Astrocyte (in vitro differentiated cells and primary cell): Measurements from ENCODE around the gene IL32. TPM values are rescaled to one million over a fixed set of nuclear protein-coding genes. Genes with fewer than 3 reads are reported as not detected.
A peak's percentile ranks its signal among the peaks of the same experiment; 100 is the strongest.

Source experiments
- DNase-seq: peaks from one replicate; pipeline ENCODE4 v3.0.0-alpha.2; 2010; ENCODE audit warnings: low read depth
- FAIRE-seq: peaks from 2 replicates; lab custom pipeline; 2011; peaks lifted over from hg19 to GRCh38; lab: Jason Lieb, UNC
- H2AFZ ChIP-seq: 2 replicates; pipeline ENCODE4 v1.6.0; 2012; ENCODE audit warnings: low read depth, low read length, inconsistent platforms
- H3K27ac ChIP-seq: 2 replicates; pipeline ENCODE4 v1.5.1; 2011; ENCODE audit warnings: low read depth, low read length, inconsistent platforms
- H3K27me3 ChIP-seq: 2 replicates; pipeline ENCODE4 v1.6.0; 2011; ENCODE audit warnings: low read length, inconsistent platforms; ENCODE audit not compliant: insufficient read depth
- H3K36me3 ChIP-seq: 2 replicates; pipeline ENCODE4 v1.5.1; 2011; ENCODE audit warnings: low read length, inconsistent platforms; ENCODE audit not compliant: insufficient read depth
- H3K4me1 ChIP-seq: 2 replicates; pipeline ENCODE4 v1.5.1; 2011; ENCODE audit warnings: low read length, inconsistent platforms; ENCODE audit not compliant: insufficient read depth
- H3K4me2 ChIP-seq: 2 replicates; pipeline ENCODE4 v1.6.0; 2012; ENCODE audit warnings: low read length, inconsistent platforms
- H3K4me3 ChIP-seq: 2 replicates; pipeline ENCODE4 v1.5.1; 2011; ENCODE audit warnings: low read depth, mild to moderate bottlenecking, low read length, inconsistent platforms; ENCODE audit not compliant: insufficient read depth
- H3K79me2 ChIP-seq: 2 replicates; pipeline ENCODE4 v1.6.0; 2012; ENCODE audit warnings: mild to moderate bottlenecking, low read length, inconsistent platforms; ENCODE audit not compliant: insufficient read depth
- H3K9ac ChIP-seq: 2 replicates; pipeline ENCODE4 v1.6.0; 2012; ENCODE audit warnings: mild to moderate bottlenecking, low read length, inconsistent platforms
- H3K9me3 ChIP-seq: 2 replicates; pipeline ENCODE4 v1.5.1; 2012; ENCODE audit warnings: low read depth, mild to moderate bottlenecking, low read length, inconsistent platforms; ENCODE audit not compliant: insufficient read depth
- H4K20me1 ChIP-seq: 2 replicates; pipeline ENCODE4 v1.6.0; 2012; ENCODE audit warnings: low read length, inconsistent platforms; ENCODE audit not compliant: insufficient read depth
- H3K27ac Mint-ChIP-seq: one replicate; pipeline ENCODE4 v1.8.0; 2021; ENCODE audit warnings: mild to moderate bottlenecking, mixed read lengths; ENCODE audit not compliant: unreplicated experiment
- H3K27me3 Mint-ChIP-seq: one replicate; pipeline ENCODE4 v1.8.0; 2021; ENCODE audit warnings: low read depth, mixed read lengths; ENCODE audit not compliant: unreplicated experiment
- H3K36me3 Mint-ChIP-seq: one replicate; pipeline ENCODE4 v1.8.0; 2021; ENCODE audit warnings: low read depth, mixed read lengths; ENCODE audit not compliant: unreplicated experiment
- H3K4me1 Mint-ChIP-seq: one replicate; pipeline ENCODE4 v1.8.0; 2021; ENCODE audit warnings: low read depth, mixed read lengths; ENCODE audit not compliant: unreplicated experiment
- H3K4me3 Mint-ChIP-seq: one replicate; pipeline ENCODE4 v1.8.0; 2021; ENCODE audit warnings: mild to moderate bottlenecking, moderate library complexity, mixed read lengths; ENCODE audit not compliant: unreplicated experiment
- H3K9me3 Mint-ChIP-seq: one replicate; pipeline ENCODE4 v1.8.0; 2021; ENCODE audit warnings: mild to moderate bottlenecking, mixed read lengths; ENCODE audit not compliant: unreplicated experiment
- EZH2 ChIP-seq: IDR thresholded peaks from 2 replicates; pipeline ENCODE4 v1.6.1; 2012; ENCODE audit warnings: mild to moderate bottlenecking, low read length, inconsistent platforms; ENCODE audit not compliant: insufficient read depth
- total RNA-seq: library from RNA; stranded (reverse); gene quantifications from 2 replicates; pipeline ENCODE4 v1.2.1, GENCODE V29; 2021
- TF ChIP-seq, protein P1 (sequence below): IDR thresholded peaks from 2 replicates; pipeline ENCODE4 v1.5.1; 2011; ENCODE audit warnings: low read depth, mild to moderate bottlenecking, inconsistent platforms, low read length, moderate library complexity; ENCODE audit not compliant: insufficient read depth

Gene IL32
- total RNA-seq, 1 donor from 2014 or later = 43.8 TPM

DNA sequence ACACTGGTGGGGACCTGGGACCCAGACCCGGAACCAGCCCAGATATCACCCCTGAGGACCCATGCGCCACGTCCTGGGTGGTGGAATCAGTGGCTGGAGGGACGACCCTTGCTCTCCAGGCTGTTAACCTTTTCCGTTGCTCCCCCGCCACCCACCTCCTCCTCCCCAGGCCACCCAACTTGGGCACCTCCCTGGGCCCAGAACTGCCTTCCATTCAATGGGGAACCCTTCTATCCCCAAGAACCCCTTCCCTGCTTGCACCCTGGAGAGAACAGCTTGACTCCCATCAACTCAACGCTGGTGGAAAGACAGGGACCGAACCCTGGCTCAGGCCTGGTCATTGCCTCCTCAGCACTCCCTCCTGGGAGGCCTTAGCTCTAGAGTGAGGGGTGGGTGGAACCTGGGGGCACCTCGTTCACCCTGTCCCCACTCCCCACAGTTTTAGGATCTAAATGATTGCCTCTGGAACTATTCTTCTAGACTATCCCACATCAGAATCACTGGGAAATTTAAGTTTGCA, 5.7 kb upstream of the IL32 start:
- Histone ChIP-seq H3K4me3 (peak overlapping the region; percentile 73), H2AFZ (peak overlapping the region; percentile 96), H3K9ac (peak overlapping the region; percentile 85), H3K27me3 (peaks cover 2% of the 10 kb centered on the region), H3K4me2 (peak overlapping the region; percentile 93), H3K4me1 (peaks cover 10% of the 10 kb centered on the region), H3K79me2 (no peaks in the 10 kb centered on the region), H3K36me3 (no peaks in the 10 kb centered on the region), H3K27ac (peak overlapping the region; percentile 42), H4K20me1 (no peaks in the 10 kb centered on the region), H3K9me3 (no peaks in the 10 kb centered on the region)
- TF ChIP-seq, protein P1, sequence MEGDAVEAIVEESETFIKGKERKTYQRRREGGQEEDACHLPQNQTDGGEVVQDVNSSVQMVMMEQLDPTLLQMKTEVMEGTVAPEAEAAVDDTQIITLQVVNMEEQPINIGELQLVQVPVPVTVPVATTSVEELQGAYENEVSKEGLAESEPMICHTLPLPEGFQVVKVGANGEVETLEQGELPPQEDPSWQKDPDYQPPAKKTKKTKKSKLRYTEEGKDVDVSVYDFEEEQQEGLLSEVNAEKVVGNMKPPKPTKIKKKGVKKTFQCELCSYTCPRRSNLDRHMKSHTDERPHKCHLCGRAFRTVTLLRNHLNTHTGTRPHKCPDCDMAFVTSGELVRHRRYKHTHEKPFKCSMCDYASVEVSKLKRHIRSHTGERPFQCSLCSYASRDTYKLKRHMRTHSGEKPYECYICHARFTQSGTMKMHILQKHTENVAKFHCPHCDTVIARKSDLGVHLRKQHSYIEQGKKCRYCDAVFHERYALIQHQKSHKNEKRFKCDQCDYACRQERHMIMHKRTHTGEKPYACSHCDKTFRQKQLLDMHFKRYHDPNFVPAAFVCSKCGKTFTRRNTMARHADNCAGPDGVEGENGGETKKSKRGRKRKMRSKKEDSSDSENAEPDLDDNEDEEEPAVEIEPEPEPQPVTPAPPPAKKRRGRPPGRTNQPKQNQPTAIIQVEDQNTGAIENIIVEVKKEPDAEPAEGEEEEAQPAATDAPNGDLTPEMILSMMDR = no peak
- TF ChIP-seq EZH2 = no peak
- peaks cover under 1% of the 10 kb centered on the region for H3K9me3 Mint-ChIP-seq
- FAIRE-seq (no peak), DNase-seq (no peak)
- H3K4me1 Mint-ChIP-seq = no peaks in the 10 kb centered on the region
- H3K36me3 Mint-ChIP-seq = peaks cover 8% of the 10 kb centered on the region
- H3K27ac Mint-ChIP-seq = peak overlapping the region; percentile 19
- H3K27me3 Mint-ChIP-seq = peaks cover 5% of the 10 kb centered on the region
- peak overlapping the region; percentile 84 for H3K4me3 Mint-ChIP-seq

DNA sequence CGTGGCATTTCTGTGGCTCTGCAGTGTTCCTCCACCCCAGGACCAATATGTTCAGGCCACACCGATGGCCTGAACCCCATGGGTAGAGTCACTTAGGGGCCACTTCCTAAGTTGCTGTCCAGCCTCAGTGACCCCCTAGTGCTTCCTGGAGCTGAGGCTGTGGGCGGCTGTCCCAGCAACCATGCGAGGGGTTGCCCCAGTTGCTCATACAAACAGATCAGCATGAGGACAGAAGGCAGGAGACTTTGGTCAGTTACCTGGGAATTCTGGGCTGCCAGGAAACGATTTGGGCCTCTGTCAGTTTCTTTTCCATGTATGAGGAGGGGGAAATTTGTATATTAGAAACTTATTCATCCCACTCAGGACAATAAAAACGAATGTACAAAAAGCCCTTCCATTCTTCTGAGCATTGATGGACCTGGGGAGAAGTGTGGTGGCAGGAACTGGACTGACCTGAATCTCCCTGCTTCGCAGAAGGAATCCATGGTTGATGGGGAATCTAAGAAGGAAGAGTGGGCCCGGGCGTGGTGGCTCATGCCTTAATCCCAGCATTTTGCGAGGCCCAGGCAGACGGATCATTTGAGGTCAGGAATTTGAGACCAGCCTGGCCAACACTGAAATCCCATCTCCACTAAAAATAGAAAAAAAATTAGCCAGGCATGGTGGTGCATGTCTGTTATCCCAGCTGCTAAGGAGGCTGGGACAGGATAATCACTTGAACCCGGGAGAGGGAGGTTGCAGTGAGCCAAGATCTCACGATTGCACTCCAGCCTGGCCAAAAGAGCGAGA, 4.9 kb upstream of the IL32 start:
- Mint-ChIP-seq H3K4me3 (peak overlapping the region; percentile 84), H3K4me1 (peaks cover 5% of the 10 kb centered on the region), H3K9me3 (no peaks in the 10 kb centered on the region), H3K36me3 (peaks cover 4% of the 10 kb centered on the region), H3K27me3 (peaks cover 3% of the 10 kb centered on the region), H3K27ac (peak overlapping the region; percentile 53)
- Histone ChIP-seq H3K4me1 (peaks cover 13% of the 10 kb centered on the region), H3K9ac (no peak overlapping the region), H2AFZ (no peak overlapping the region), H3K27ac (no peak overlapping the region), H3K79me2 (no peaks in the 10 kb centered on the region), H4K20me1 (no peaks in the 10 kb centered on the region), H3K27me3 (peaks cover 2% of the 10 kb centered on the region), H3K36me3 (no peaks in the 10 kb centered on the region), H3K4me2 (no peak overlapping the region), H3K9me3 (no peaks in the 10 kb centered on the region), H3K4me3 (no peak overlapping the region)
- DNase-seq = no peak
- TF ChIP-seq, protein P1 = no peak
- TF ChIP-seq EZH2 = no peak
- no peak for FAIRE-seq

DNA sequence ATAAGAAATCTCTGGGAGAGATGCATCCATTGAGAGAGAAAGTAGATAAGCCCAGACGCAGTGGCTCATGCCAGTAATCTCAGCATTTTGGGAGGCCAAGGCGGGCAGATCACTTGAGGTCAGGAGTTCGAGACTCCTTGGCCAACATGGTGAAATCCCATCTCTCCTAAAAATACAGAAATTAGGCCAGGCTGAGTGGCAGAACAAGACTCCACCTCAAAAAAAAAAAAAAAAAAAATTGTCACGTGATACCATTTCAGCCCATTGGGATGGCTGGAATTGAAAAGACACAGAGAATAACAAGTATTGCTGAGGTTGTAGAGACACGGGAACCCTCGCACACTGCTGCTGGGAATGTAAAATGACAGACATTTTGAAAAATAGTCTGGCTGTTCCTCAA, 2.9 kb upstream of the IL32 start:
- H2AFZ ChIP-seq = no peak overlapping the region
- H3K9me3 ChIP-seq = no peaks in the 10 kb centered on the region
- H3K4me3 Mint-ChIP-seq = no peak overlapping the region
- peaks cover 2% of the 10 kb centered on the region for H3K27me3 ChIP-seq
- no peak overlapping the region for H3K27ac Mint-ChIP-seq
- no peak overlapping the region for H3K27ac ChIP-seq
- no peaks in the 10 kb centered on the region for H3K79me2 ChIP-seq
- H3K4me2 ChIP-seq = no peak overlapping the region
- no peak overlapping the region for H3K9ac ChIP-seq
- H3K27me3 Mint-ChIP-seq = no peaks in the 10 kb centered on the region
- TF ChIP-seq EZH2 = no peak
- TF ChIP-seq, protein P1 = no peak
- no peaks in the 10 kb centered on the region for H3K36me3 ChIP-seq
- H3K4me1 Mint-ChIP-seq = peaks cover 5% of the 10 kb centered on the region
- DNase-seq (no peak), FAIRE-seq (no peak)
- H3K9me3 Mint-ChIP-seq = no peaks in the 10 kb centered on the region
- H3K36me3 Mint-ChIP-seq = peaks cover under 1% of the 10 kb centered on the region
- no peaks in the 10 kb centered on the region for H4K20me1 ChIP-seq
- H3K4me3 ChIP-seq = no peak overlapping the region
- H3K4me1 ChIP-seq = peaks cover 16% of the 10 kb centered on the region
